GM21619 (cell line): Measurements from ENCODE around the gene CTCF.

ENCODE experiments used
- ATAC-seq: cut with Tn5 transposase; IDR thresholded peaks from one replicate; pipeline ENCODE4 v1.9.1; 2021; ENCODE audit not compliant: unreplicated experiment

Gene CTCF

GRCh38 chr16:67649494-67649931 is 87.2 kb downstream of the CTCF start:
- no peak for ATAC-seq

GRCh38 chr16:67650023-67650422 is 87.7 kb downstream of the CTCF start:
- no peak for ATAC-seq

- no peak for ATAC-seq
Measured at GRCh38 chr16:67651039-67651438, 88.7 kb downstream of the CTCF start.

- no peak for ATAC-seq
Measured at GRCh38 chr16:67651847-67652246, 89.5 kb downstream of the CTCF start.

GRCh38 chr16:67652578-67653127 is 90.3 kb downstream of the CTCF start:
- ATAC-seq: no peak

- no peak for ATAC-seq
Measured at GRCh38 chr16:67653128-67653788, 90.9 kb downstream of the CTCF start.

GRCh38 chr16:67653789-67654402 is 91.6 kb downstream of the CTCF start:
- ATAC-seq: no peak

GRCh38 chr16:67654403-67654911 is 92.1 kb downstream of the CTCF start:
- ATAC-seq: no peak

GRCh38 chr16:67655363-67655762 is 93.0 kb downstream of the CTCF start:
- ATAC-seq: no peak

- ATAC-seq: no peak
Measured at GRCh38 chr16:67656344-67657016, 94.2 kb downstream of the CTCF start.

- no peak for ATAC-seq
Measured at GRCh38 chr16:67657017-67657608, 94.8 kb downstream of the CTCF start.

- ATAC-seq: no peak
Measured at GRCh38 chr16:67657751-67658518, 95.6 kb downstream of the CTCF start.

- no peak for ATAC-seq
Measured at GRCh38 chr16:67658849-67659674, 96.7 kb downstream of the CTCF start.

- peak; percentile 49 for ATAC-seq
Measured at GRCh38 chr16:67659675-67660563, 97.6 kb downstream of the CTCF start, which contains the start of gene ACD. TSS of gene ACD (minus strand) at chr16:67660260. CDS start at chr16:67660220, 40 bp downstream.

- peak; percentile 70 for ATAC-seq
Measured at GRCh38 chr16:67660564-67661028, 98.3 kb downstream of the CTCF start, which contains the start of gene PARD6A. TSS of gene PARD6A (plus strand) at chr16:67660960. CDS start at chr16:67661039, 79 bp downstream.

- ATAC-seq: no peak
Measured at GRCh38 chr16:67661101-67661761, 98.9 kb downstream of the CTCF start.

- no peak for ATAC-seq
Measured at GRCh38 chr16:67661886-67662652, 99.7 kb downstream of the CTCF start.
